Measurements from ENCODE around the gene SPEN.

GRCh38 chr1:15950302-15950701 is 102.8 kb downstream of the SPEN start:
- no peak for TF ChIP-seq POLR2A (IDR thresholded peaks at IDR 0.05)
- no peak for TF ChIP-seq CTCF (IDR thresholded peaks at IDR 0.05)
